Renal cortex interstitium (tissue), 11 donors: ENCODE data around the gene WNT7B. TPM values are rescaled to one million over a fixed set of nuclear protein-coding genes. Genes with fewer than 3 reads are reported as not detected.

Source experiments
- DNase-seq, 11 donors: peaks; one replicate each; pipeline ENCODE4 v3.0.0-alpha.2; 2013; ENCODE audit warnings: low read depth in 9 of 11, low spot score in 4 of 11; ENCODE audit errors: extremely low read depth in 1 of 11
- polyA plus RNA-seq, 3 donors: library from polyadenylated mRNA; unstranded; fragments of 120-200 nt; gene quantifications; one replicate each; pipeline ENCODE4 v1.2.1, GENCODE V29; 2013; ENCODE audit not compliant: insufficient read length in 3 of 3

Gene WNT7B
- polyA plus RNA-seq, 3 donors = 5.8 to 11.1 (median 9.6) TPM

GRCh38 chr22:45964926-45965527 is 11.9 kb downstream of the WNT7B start:
- DNase-seq = no peak

GRCh38 chr22:45964372-45964771 is 12.6 kb downstream of the WNT7B start:
- DNase-seq = no peak

DNA sequence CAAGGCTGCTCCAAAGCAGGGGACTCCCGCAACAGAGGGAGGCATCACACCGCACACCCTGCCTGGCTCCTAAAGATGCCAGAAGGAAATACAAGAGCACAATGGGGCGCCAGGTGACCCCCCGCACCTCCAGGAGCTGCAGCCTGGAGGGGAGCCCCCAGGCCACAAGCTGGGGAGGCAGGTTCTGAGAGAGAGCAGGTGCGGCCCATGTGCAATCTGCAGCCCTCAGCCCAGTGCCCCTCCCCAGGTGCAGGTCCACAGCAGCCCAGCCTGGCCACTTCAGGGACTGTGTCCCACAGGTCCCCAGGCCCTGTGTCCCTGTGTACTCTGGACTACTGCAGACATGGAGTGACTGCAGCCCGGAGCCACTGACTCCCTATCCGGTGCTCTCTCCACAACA is 13.1 kb downstream of the WNT7B start:
- DNase-seq = no peak

DNA sequence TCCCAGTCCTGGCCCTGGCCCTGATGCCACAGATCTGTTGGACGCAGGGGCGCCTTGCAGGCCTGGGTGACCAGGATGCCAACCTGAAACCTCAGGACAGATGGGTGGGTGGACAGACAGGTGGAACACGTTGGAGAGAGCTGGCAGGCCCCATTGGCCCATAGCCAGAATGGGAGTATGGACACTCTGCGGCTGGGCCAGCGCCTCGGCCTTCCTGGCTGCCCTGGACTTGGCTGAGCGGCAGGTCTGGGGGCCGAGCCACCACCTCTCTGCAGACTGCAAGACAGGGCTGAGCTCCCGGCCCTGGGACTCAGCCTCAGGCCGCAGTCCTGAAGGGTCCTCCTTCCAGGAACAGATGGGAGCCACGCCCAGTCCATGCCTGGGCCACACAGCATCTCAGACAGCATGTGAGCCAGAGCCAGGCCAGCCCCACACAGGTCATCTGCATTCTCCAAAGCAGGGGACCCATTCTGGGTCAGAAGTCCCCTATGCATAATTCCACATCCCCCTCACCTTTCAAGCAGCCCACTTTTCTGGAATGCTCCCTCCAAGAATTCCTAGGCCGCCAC is 14.1 kb downstream of the WNT7B start:
- no peak for DNase-seq

DNA sequence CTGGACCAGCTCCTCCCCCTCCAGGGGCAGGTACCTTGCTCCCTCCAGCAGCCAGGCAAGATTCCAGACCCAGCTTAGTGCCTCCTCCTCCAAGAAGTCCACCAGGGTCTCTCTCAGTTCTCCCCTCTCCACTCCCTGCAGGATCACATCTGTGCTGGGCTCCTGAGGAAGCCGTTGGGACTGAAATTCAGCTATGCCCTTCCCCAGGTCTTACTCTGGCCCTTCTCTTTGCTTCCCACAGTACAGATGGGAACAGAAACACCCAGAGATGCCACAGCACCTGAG is 14.6 kb downstream of the WNT7B start:
- DNase-seq = no peak

GRCh38 chr22:45961679-45962433 is 15.1 kb downstream of the WNT7B start:
- DNase-seq = no peak

DNA sequence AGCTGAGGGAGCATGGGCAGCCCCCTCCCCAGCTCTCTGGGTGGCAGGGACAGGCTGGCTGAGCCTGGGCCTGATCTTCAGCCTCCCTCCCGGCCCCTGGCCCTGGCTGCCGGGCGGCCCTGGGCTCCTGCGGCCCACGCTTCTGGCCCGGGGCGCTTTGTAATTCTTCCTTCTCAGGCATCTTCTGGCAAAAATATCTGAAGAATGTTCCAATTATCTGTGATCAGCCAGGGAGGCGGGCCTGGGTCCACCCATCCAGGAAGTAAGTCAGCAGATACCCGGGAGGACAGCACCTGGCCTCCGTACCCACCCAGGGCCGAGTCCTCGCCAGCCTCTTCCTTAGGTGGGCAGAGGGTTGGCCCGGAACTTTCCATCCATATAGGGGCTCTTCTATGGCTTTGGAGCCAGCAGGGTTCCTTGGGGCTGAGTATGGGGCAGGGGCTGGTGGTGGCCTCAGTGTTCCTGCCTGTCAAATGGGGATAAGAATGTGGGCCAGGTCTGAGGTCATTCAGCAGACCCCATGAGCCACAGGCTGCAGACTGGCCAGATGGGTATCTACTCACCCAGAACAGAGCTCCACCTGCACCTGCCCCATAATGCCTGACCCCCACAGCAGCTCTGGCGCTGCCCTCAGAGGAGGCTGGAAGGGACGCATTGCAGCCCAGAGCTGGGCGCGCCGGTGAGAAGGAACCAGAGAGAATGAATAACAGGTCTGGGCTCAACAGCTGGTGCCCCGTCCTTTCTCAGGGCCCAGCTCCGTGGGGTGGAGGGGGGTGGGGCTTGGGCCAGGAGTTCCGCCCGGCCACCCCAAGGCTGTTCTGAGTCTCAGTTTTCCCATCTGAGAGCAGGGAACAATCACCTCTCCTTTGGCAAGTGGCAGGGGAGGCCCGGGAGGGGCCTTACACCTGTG is 16.2 kb downstream of the WNT7B start:
- DNase-seq = no peak

DNA sequence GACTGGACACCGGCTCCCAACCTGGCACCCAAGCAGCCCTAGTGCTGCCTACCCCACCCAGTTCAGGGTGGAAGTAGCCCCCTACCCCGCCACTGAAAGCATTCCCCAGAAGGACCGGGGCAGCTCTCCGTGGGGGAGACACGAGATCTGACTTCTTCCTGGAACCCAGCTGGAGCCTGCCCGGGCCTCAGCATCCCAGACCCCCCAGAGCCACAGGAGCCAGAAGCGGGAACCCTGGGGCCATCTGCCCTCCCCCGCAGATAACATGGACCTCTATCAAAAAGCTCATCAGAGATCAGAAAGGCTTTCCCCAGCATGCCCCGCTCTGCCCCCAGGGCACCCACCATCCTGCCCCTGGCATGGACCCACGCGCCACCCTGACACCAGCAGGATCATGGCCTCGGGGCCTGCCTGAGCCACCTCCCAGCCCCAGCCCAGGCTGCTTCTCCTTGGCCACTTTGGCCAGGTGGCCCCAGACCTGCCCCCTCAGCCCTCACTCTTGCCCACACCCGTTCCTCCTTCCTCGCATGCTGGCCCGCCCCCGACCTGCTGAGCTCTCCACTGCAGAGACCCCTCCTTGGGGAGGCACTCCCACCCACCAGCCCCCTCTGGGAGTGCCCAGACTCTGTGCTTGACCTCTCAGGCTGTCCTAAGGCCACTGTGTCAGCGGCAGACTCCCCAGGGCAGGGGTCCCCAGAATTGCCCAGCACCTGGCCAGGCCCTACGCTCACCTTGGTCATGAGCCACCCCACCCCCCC is 17.1 kb downstream of the WNT7B start:
- DNase-seq = no peak

- no peak for DNase-seq
Observed at GRCh38 chr22:45958971-45959370, 18.0 kb downstream of the WNT7B start.

DNA sequence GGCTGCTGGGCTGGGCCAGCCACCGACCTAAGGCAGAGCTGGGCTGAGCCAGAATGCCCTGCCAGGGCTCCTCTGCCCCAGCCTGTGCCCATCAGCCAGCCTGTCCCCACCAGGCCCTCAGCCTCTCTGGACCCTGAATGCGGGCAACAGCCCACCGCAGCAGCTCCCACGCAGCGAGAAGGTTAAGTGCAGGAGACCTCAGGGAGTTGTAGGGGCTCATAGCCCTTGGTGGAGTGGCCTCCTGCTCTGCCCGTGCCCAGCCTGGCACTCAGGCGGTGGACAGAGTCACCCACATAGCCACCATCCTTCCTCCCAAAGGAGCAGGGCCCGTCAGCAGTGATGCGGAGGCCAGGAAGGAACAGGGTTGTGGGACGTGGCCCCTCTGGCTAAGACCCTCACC is 19.1 kb downstream of the WNT7B start:
- DNase-seq = no peak

GRCh38 chr22:45953178-45953577 is 23.8 kb downstream of the WNT7B start:
- DNase-seq = no peak

GRCh38 chr22:45952553-45952952 is 24.4 kb downstream of the WNT7B start:
- DNase-seq = no peak

DNA sequence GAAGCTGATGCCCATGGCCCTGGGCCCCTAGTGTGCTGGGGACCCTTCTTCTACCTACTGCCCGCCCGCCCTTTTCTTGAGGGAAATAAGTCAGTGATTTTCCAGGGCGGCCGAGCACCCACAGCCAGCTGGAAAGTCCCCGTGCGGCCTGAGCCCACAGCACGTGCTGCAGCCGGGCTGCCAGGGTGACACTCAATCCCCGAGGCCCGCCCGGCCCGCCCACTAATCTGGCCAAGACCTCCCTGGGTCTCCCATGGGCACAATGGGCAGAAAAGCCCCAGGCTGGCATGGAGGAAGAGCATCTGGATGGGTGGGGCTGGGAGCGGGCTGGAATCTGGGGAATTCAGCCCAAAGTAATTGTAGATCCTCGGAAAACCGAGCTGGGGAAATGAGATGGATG is 24.8 kb downstream of the WNT7B start:
- DNase-seq = no peak

DNA sequence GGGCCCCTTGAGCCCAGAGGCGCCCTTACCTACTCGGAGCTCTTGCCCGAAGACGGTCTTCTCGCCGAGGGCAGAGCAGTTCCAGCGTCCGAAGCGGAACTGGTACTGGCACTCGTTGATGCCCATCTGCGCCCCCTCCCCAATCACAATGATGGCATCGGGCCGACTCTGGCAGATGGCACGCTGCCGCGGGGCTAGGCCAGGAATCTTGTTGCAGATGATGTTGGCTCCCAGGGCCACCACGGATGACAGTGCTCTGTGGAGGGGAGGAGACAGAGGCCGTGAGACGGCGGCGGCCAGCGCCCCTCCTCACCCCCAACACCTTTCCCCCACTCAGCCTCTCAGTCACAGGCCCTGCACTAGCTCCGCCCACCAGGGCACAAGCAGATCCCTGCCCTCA is 27.1 kb downstream of the WNT7B start:
- DNase-seq = no peak

- DNase-seq = no peak
Observed at GRCh38 chr22:45949258-45949870, 27.6 kb downstream of the WNT7B start.

GRCh38 chr22:45948081-45948648 is 28.8 kb downstream of the WNT7B start:
- DNase-seq = no peak

DNA sequence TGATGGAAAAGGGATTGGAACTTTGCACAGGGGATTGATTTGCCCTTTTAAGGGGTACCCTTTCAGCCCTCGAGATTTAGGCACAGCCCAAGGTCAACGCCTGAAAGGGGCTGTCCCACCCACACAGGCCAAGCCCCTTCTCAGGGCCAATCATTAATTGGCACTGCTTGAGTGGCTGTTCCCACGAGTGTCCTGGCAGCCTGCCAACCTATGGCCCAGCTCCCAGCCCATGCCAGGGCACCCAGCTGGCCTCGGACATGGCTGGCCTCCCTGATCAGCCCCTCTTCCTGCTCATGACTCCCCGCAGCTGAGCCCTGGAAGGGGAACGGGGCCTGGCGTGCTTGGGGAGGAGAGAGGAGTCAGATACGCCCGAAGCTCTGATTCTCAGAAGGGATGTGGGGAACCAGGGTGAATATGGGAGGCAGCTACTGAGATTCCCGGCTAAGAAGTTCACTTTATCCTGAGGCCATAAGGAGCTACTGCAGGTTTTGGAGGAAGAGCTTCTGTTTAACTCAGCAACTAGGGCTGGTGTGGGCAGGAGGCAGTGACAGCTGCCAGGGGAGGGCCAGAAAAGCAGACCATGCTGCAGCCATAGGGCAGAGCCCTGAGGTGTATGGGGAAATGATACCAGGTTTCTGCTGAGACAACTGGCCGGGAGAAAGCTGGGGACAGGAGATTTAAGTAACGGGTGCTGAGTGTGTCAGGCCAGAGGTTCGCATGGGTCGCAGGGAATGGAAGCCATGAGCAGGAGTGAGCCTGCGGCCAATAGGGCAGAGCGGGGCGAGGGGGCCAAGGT is 30.0 kb downstream of the WNT7B start:
- DNase-seq = no peak

DNA sequence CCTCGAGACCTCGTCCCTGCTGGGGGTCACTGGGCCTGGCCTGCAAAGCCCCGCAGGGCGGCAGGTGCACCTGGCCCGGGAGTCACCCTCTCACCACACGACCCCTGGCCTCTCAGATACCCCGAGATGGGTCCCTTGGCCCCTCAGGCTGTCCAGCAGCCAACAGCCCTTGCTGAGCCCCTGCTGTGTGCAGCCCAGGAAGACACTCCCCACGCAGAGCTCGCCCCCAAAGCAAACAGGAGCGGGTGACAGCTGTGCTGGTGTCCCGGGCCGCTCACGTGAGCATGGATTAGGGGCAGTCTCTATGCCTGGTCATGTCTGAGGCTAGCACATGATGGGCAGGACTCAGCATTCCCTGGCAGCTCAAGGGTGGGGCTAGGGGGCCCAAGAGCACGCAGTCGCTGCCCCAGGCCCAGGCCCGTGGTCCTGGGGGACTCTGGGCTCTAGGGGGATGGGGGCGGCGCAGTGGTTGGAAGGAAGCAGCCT is 31.3 kb downstream of the WNT7B start:
- no peak for DNase-seq
